A673 (cell line): Measurements from ENCODE around the gene NUDT8.
"Not testable (repeated sequence)": the region's sequence is repeated elsewhere in the genome, so short reads cannot be mapped to it uniquely, and the experiment has no call there.

Experiments
- EZH2 ChIP-seq: fragments of 200-600 bp; sonication (generic); IDR thresholded peaks from 2 replicates; pipeline ENCODE4 v1.6.1; 2017; ENCODE audit warnings: borderline replicate concordance, low read depth, mild to moderate bottlenecking, mixed read lengths, antibody characterized with exemption, low read length; ENCODE audit not compliant: poor library complexity, severe bottlenecking
- TF ChIP-seq, protein P1 (sequence below): fragments of 300-800, 200-600 bp; sonication (generic); conservative IDR thresholded peaks from 2 replicates; pipeline ENCODE4 v1.5.1; 2017; ENCODE audit warnings: low read depth, mild to moderate bottlenecking, antibody characterized with exemption, low read length, moderate library complexity, mixed read lengths

DNA sequence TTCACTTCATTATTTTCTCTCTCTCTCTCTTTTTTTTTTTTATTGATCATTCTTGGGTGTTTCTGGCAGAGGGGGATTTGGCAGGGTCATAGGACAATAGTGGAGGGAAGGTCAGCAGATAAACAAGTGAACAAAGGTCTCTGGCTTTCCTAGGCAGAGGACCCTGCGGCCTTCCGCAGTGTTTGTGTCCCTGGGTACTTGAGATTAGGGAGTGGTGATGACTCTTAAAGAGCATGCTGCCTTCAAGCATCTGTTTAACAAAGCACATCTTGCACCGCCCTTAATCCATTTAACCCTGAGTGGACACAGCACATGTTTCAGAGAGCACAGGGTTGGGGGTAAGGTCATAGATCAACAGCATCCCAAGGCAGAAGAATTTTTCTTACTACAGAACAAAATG lies 32.3 kb downstream of the NUDT8 start:
- TF ChIP-seq, protein P1, sequence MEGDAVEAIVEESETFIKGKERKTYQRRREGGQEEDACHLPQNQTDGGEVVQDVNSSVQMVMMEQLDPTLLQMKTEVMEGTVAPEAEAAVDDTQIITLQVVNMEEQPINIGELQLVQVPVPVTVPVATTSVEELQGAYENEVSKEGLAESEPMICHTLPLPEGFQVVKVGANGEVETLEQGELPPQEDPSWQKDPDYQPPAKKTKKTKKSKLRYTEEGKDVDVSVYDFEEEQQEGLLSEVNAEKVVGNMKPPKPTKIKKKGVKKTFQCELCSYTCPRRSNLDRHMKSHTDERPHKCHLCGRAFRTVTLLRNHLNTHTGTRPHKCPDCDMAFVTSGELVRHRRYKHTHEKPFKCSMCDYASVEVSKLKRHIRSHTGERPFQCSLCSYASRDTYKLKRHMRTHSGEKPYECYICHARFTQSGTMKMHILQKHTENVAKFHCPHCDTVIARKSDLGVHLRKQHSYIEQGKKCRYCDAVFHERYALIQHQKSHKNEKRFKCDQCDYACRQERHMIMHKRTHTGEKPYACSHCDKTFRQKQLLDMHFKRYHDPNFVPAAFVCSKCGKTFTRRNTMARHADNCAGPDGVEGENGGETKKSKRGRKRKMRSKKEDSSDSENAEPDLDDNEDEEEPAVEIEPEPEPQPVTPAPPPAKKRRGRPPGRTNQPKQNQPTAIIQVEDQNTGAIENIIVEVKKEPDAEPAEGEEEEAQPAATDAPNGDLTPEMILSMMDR = not testable (repeated sequence)
- not testable (repeated sequence) for TF ChIP-seq EZH2
